Neural cell (in vitro differentiated cells): ENCODE data around the gene VAV2.

Experiments
- EP300 ChIP-seq: fragments of 450-650 bp; conservative IDR thresholded peaks from 2 replicates; pipeline ENCODE4 v1.6.1; 2014; ENCODE audit warnings: antibody characterized with exemption, mild to moderate bottlenecking, moderate library complexity; ENCODE audit not compliant: poor library complexity, severe bottlenecking
- EZH2 ChIP-seq: fragments of 200-600, 300-800 bp; shearing (Covaris generic), sonication (generic); IDR thresholded peaks from 2 replicates; pipeline ENCODE4 v1.6.1; 2014; ENCODE audit warnings: antibody characterized with exemption, low read length, borderline replicate concordance, mild to moderate bottlenecking; ENCODE audit not compliant: insufficient read depth, poor library complexity, severe bottlenecking
- RAD21 ChIP-seq: fragments of 450-650 bp; conservative IDR thresholded peaks from 2 replicates; pipeline ENCODE4 v1.6.1; 2014; ENCODE audit warnings: antibody characterized with exemption, mild to moderate bottlenecking, moderate library complexity
- SMC3 ChIP-seq: fragments of 450-650 bp; conservative IDR thresholded peaks from 2 replicates; pipeline ENCODE4 v1.6.1; 2014; ENCODE audit warnings: antibody characterized with exemption, mild to moderate bottlenecking, moderate library complexity; ENCODE audit not compliant: poor library complexity
- TAF1 ChIP-seq: IDR thresholded peaks from 2 replicates; pipeline ENCODE4 v1.6.1; 2012; ENCODE audit warnings: low read depth
- TF ChIP-seq, protein P1 (sequence below): fragments of 450-650 bp; IDR thresholded peaks from 2 replicates; pipeline ENCODE4 v1.5.1; 2014; ENCODE audit warnings: antibody characterized with exemption, mild to moderate bottlenecking, moderate library complexity; ENCODE audit not compliant: poor library complexity, severe bottlenecking

DNA sequence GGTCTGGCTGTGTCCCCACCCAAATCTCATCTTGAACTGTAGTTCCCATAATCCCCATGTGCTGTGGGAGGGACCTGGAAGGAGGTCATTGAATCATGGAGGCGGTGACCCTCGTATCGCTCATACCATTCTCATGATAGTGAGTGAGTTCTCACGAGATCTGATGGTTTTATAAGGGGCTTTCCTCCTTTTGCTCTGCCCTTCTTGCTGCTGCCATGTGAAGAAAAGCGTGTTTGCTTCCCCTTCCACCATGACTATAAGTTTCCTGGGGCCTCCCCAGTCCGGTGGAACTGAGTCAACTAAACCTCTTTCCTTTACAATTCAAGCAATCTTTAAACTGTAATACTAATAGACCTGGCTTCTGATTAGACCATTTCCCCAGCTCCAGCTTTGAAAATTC lies 161.8 kb downstream of the VAV2 start:
- TF ChIP-seq, protein P1, sequence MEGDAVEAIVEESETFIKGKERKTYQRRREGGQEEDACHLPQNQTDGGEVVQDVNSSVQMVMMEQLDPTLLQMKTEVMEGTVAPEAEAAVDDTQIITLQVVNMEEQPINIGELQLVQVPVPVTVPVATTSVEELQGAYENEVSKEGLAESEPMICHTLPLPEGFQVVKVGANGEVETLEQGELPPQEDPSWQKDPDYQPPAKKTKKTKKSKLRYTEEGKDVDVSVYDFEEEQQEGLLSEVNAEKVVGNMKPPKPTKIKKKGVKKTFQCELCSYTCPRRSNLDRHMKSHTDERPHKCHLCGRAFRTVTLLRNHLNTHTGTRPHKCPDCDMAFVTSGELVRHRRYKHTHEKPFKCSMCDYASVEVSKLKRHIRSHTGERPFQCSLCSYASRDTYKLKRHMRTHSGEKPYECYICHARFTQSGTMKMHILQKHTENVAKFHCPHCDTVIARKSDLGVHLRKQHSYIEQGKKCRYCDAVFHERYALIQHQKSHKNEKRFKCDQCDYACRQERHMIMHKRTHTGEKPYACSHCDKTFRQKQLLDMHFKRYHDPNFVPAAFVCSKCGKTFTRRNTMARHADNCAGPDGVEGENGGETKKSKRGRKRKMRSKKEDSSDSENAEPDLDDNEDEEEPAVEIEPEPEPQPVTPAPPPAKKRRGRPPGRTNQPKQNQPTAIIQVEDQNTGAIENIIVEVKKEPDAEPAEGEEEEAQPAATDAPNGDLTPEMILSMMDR = no peak
- TF ChIP-seq EP300 (no peak), RAD21 (no peak), TAF1 (no peak), EZH2 (no peak), SMC3 (no peak)
